HG02588 (cell line): ENCODE data around the gene TAGLN2.
"Not testable (repeated sequence)": the region's sequence is repeated elsewhere in the genome, so short reads cannot be mapped to it uniquely, and the experiment has no call there.

Source experiments
- ATAC-seq: cut with Tn5 transposase; IDR thresholded peaks from one replicate; pipeline ENCODE4 v1.9.1; 2021; ENCODE audit warnings: mild to moderate bottlenecking, moderate library complexity; ENCODE audit not compliant: unreplicated experiment

TAGLN2 gene

GRCh38 chr1:159922511-159923202, 2.6 kb downstream of the TAGLN2 start:
- ATAC-seq: no peak

GRCh38 chr1:159921700-159922504, 3.4 kb downstream of the TAGLN2 start:
- ATAC-seq: no peak

DNA sequence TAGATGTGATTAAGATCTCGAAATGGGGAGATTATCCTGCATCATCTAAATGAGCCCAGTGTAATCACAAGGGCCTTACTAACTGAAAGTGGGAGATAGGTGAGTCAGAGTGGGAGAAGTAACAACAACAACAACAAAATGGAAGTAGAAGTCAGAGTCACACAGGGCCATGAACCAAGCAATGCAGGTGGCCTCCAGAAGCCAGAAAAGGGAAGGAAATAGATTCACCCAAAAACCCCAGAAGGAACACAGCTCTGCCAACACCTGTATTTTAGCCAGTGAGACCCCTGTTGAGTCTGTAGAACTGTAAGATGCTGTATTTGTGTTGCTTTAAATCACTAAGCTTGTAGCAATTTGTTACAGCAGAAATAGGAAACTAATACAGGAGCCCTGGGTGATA, 4.1 kb downstream of the TAGLN2 start:
- ATAC-seq: peak; percentile 29

DNA sequence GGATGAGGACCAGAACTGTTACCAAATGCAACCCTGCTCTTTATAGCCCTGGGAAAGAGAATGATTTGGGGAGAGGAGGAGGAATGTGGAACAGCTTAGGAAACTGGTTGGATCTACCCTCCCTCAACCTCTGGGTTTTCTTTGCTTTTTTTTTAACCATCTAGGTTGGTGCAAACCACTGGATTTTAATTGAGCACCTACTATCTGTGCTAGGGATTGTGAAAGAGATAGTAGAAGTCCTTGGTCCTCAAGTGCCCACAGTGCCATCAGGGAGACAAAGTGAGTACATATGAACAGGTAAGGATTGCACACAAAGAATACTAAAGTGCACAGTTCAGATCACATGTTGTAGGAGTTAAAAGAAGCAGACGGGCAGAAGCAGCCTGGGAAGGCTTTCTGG, 4.7 kb downstream of the TAGLN2 start:
- ATAC-seq: no peak

- no peak for ATAC-seq
Observed at GRCh38 chr1:159920202-159920601, 5.1 kb downstream of the TAGLN2 start.

GRCh38 chr1:159919236-159919865, 6.0 kb downstream of the TAGLN2 start:
- no peak for ATAC-seq

GRCh38 chr1:159918352-159919200, 6.7 kb downstream of the TAGLN2 start:
- ATAC-seq: no peak

- ATAC-seq: no peak
Observed at GRCh38 chr1:159917533-159918351, 7.6 kb downstream of the TAGLN2 start.

DNA sequence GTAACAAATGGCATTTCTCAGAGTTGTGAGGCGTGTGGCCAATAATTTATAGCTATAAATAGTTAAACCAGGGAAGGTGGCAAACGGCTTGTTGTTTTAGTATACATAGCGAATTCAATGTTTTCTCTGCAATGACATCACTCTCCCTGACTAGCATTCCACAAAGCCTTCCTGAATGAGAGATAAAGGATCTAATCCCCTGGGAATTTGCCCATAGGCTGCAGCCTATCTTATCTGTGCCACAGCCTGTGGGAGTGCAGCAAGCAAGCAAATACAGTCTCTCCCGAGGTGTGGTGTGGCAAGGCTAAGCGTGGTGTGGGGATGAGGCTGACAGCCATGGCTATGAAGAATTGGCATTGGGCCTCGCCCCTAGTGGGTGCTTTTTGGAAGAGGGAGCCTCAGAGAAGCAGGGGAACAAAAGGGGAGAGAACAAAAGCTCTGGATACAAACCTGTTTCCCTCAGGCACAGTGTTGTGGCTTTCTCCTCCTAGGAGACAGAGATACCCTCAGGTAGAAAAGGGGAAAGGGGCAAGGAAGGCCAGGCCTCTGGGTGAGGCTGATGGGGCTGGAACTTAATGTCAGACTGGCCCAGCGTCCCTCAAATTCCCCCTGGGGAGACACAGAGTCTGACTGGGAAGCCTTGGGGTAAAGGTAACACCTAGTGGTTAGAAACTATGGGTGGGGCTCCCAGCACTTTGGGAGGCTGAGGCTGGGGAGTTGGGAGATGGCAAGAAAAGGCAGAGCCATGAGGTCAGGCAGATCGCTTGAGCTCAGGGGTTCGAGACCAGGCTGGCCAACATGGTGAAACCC, 8.9 kb downstream of the TAGLN2 start:
- no peak for ATAC-seq

DNA sequence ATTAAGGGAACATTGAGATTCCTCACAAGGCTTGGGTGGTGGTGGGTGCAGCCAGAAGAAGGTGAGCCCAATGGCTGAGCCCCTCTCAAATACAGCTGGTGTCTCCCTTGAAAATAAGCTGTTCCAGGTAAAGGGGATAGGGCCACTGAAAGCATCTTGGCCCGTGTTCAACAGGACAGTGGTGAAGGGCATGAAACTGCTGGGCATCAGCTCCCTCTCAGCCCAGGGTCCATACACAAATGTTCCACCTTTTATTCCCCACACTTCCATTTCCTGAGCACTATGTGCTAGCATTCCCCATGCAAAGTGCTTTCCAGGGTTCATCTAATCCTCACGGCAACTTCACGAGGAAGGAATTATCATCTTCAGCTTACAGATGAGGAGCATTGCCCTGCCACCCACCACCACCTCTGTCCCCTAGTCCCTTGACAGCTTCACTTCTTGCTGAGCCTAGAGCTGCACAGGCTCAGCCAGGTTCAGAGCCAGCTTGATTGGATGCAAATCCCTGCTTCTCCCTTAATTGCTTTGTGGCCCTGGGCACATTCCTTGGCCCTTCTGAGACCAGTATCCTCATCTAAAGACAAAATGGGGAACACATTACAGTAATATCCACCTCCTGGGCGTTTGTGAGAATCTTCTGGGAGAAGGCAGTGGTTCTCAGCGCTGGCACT, 9.6 kb downstream of the TAGLN2 start:
- ATAC-seq: no peak

DNA sequence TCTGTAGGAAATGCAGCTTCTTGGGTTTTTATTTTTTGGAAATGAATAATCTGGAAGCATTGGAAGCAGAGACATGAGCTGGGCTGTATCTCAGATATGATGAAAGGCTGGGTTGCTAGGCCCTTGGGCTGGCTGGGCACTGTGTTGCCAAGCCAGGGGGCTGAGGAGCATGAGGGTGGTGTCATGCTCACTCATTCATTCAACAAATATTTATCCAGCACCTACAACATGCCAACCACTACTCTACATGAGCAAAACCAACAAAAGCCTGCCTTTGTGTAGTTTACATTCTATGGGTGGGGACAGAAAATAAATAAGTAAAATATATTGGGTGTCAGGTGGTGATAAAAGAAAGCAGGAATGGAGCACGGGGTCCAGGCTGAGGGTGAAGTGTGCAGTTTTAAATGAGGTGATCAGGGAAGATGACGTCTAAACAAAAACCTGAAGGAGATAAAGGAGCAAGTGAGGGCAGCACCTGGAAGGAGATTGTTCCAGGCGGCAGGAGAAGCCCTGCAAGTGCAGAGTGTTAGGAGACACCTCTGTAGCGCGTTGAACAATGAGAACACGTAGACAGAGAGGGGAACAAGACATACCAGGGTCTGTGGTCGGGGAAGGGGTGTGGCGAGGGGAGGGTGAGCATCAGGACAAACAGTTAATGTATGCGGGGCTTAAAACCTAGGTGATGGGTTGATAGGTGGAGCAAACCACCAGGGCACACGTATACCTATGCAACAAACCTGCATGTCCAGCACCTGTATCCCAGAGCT, 10.9 kb downstream of the TAGLN2 start:
- ATAC-seq: no peak

DNA sequence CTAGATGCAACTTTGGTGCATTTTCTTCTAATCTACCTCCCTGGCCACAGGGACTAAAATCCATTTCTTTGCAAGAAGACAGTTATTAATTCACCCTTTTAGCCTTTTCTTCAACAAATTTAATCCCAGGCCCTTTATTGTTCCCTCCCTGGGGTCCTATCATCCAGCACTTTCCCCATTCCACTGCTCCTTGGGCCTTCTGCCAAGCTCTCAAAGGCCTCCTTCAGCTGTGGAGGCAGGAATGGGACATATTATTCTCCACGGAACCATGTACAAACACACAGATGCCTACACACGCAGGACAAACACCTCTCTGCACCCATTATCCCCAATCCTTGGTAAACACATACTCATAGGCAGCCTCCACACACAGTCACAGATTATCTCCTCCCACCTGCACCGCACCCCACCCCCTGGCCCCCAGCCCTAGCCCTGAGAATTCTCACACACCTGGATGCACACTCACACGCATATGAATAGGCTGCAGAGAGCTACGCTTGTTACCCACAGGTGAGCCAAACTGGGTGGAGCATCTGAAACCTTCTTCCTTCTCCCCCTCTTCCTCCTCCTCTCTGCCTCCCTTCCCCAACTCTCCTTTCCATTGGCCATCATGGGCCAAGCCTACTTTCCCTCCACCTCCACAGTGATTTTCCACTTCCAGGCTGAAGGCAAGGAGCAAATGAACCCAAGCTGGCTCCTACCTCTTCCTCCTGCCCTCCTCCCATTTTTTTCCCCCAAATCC, 11.7 kb downstream of the TAGLN2 start:
- ATAC-seq: no peak

- no peak for ATAC-seq
Observed at GRCh38 chr1:159911326-159912070, 13.8 kb downstream of the TAGLN2 start.

DNA sequence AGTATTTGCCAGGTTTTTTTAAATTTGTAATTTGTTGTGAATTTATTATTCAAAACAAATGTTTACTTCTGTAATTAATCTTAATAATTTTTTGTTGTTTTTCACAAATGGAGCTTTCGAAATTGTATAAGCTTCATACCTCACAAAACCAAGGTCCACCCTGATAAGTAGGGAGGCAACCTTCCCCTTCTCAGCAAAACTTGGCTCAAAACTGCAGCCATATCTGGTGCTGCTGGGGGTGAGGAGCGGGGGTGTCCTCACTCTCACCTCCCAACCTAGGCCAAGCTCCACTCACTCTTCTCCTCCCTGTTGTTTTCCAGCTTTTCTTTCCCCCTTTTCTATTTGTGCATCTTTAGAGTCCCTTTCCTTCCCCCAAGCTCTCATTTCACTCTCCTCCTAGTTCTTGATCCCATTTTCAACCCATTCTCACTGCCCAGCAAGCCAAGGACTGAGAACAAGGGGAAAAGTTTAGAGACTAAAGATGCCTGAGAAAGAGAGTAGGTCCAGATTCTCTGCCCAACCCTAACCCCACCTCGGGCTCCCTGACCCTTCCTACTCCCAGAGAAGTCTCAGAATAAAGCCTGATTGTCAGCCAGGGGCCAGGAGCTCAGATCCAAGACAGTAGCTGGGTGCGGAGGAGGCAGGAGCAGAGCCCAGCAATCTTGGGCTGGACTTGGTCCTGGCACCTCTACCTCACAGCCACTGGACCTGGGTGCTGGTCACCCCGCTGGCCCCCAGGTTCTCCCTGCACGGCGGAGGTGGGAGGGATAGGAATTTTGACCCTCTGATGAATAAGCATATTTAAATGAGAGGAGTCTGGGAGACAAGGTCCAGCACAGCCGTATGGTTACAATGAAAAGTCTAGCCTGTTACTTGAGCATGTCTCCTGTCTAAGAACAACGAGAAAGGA, 17.0 kb downstream of the TAGLN2 start:
- no peak for ATAC-seq

GRCh38 chr1:159906960-159907359, 18.3 kb downstream of the TAGLN2 start:
- ATAC-seq: no peak

GRCh38 chr1:159904036-159904435, 21.3 kb downstream of the TAGLN2 start:
- ATAC-seq: not testable (repeated sequence)
